Smooth muscle cell (in vitro differentiated cells): Measurements from ENCODE around the gene MYBPC1. TPM values are rescaled to one million over a fixed set of nuclear protein-coding genes. Genes with fewer than 3 reads are reported as not detected.

Experiments used
- DNase-seq: peaks from one replicate; lab custom pipeline; 2025; ENCODE audit not compliant: unreplicated experiment; lab: John Stamatoyannopoulos, UW
- H2AFZ ChIP-seq: fragments of 200-600 bp; sonication (generic); 2 replicates; pipeline ENCODE4 v1.6.0; 2016; ENCODE audit warnings: antibody characterized with exemption, low read depth, mild to moderate bottlenecking
- H3F3A ChIP-seq: fragments of 200-600 bp; sonication (generic); 2 replicates; pipeline ENCODE4 v1.6.0; 2017; ENCODE audit warnings: antibody characterized with exemption, low read depth
- H3K27ac ChIP-seq: fragments of 200-600 bp; sonication (generic); 2 replicates; pipeline ENCODE4 v1.5.1; 2016; ENCODE audit warnings: low read depth, mild to moderate bottlenecking
- H3K27me3 ChIP-seq: fragments of 200-600 bp; sonication (generic); 2 replicates; pipeline ENCODE4 v1.6.1; 2016; ENCODE audit warnings: low read depth, mild to moderate bottlenecking
- H3K36me3 ChIP-seq: fragments of 200-600 bp; sonication (generic); 2 replicates; pipeline ENCODE4 v1.5.1; 2016; ENCODE audit warnings: low read depth
- H3K4me1 ChIP-seq: fragments of 200-600 bp; sonication (generic); 2 replicates; pipeline ENCODE4 v1.5.1; 2016; ENCODE audit warnings: low read depth
- H3K4me2 ChIP-seq: fragments of 200-600 bp; sonication (generic); 2 replicates; pipeline ENCODE4 v1.6.0; 2016; ENCODE audit warnings: mild to moderate bottlenecking
- H3K4me3 ChIP-seq: fragments of 200-600 bp; sonication (generic); 2 replicates; pipeline ENCODE4 v1.5.1; 2016; ENCODE audit warnings: mild to moderate bottlenecking
- H3K79me2 ChIP-seq: fragments of 200-600 bp; sonication (generic); 2 replicates; pipeline ENCODE4 v1.6.0; 2016; ENCODE audit warnings: low read depth, mild to moderate bottlenecking
- H3K9ac ChIP-seq: fragments of 200-600 bp; sonication (generic); 2 replicates; pipeline ENCODE4 v1.6.0; 2016; ENCODE audit warnings: low read depth
- H3K9me3 ChIP-seq: fragments of 200-600 bp; sonication (generic); replicated peaks from 2 replicates; pipeline ENCODE4 v1.5.1; 2016; ENCODE audit warnings: low read depth
- H4K20me1 ChIP-seq: fragments of 200-600 bp; sonication (generic); 2 replicates; pipeline ENCODE4 v1.6.0; 2016; ENCODE audit warnings: low read depth
- WGBS: methylation state at CpG from one replicate; pipeline ENCODE4 v1.1.7; 2016; ENCODE audit warnings: low lambda C conversion rate; 5-methylcytosine and 5-hydroxymethylcytosine counted together
- polyA plus RNA-seq: library from polyadenylated mRNA; unstranded; fragments of >200 nt; fragmentation: Nextera tagmentation; extraction: Ambion mirVana; gene quantifications from 2 replicates; pipeline ENCODE4 v1.2.1, GENCODE V29; 2016
- total RNA-seq: library from RNA; depleted of rRNA; stranded (reverse); fragments of >200 nt; gene quantifications from 2 replicates; pipeline ENCODE4 v1.2.3, GENCODE V29; 2014
- TF ChIP-seq, protein P1 (sequence below): fragments of 200-600 bp; sonication (generic); IDR thresholded peaks from 2 replicates; pipeline ENCODE4 v1.5.1; 2017; ENCODE audit warnings: borderline replicate concordance, mild to moderate bottlenecking, antibody characterized with exemption; ENCODE audit not compliant: insufficient read depth, poor library complexity, severe bottlenecking

MYBPC1 gene
- total and polyA plus RNA-seq, 2 experiments from 2014 or later: not detected

DNA sequence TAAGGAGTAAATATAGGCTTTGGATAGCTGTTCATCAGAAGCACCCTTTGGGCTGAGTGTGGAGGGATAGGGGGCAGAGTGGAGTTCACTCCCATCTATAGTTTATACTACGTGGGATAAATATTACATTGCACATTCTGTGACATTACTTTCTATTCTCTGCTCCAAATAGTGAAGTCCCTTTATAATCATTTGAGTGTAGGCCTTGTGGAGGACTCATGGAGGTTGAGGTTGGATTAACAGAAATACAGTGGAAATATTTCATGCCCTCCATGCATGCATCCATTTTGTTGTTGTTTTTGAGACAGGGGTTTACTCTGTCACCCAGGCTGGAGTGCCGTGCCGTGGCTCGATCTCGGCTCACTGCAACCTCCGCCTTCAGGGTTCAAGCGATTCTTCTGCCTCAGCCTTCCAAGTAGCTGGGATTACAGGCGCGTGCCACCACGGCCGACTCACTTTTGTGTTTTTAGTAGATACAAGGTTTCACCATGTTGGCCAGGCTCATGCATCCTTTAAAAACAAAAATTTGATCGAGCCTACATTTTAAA is 104.1 kb downstream of the MYBPC1 start:
- Histone ChIP-seq H3K27me3 (no peaks in the 10 kb centered on the region), H4K20me1 (peaks cover 35% of the 10 kb centered on the region), H3K79me2 (peaks cover 8% of the 10 kb centered on the region), H3F3A (no peaks in the 10 kb centered on the region), H3K36me3 (no peaks in the 10 kb centered on the region), H3K4me3 (peak overlapping the region; percentile 96), H3K9me3 (no peaks in the 10 kb centered on the region), H2AFZ (no peak overlapping the region), H3K4me1 (no peaks in the 10 kb centered on the region), H3K9ac (no peak overlapping the region), H3K4me2 (peak overlapping the region; percentile 99), H3K27ac (no peak overlapping the region)
- TF ChIP-seq, protein P1, sequence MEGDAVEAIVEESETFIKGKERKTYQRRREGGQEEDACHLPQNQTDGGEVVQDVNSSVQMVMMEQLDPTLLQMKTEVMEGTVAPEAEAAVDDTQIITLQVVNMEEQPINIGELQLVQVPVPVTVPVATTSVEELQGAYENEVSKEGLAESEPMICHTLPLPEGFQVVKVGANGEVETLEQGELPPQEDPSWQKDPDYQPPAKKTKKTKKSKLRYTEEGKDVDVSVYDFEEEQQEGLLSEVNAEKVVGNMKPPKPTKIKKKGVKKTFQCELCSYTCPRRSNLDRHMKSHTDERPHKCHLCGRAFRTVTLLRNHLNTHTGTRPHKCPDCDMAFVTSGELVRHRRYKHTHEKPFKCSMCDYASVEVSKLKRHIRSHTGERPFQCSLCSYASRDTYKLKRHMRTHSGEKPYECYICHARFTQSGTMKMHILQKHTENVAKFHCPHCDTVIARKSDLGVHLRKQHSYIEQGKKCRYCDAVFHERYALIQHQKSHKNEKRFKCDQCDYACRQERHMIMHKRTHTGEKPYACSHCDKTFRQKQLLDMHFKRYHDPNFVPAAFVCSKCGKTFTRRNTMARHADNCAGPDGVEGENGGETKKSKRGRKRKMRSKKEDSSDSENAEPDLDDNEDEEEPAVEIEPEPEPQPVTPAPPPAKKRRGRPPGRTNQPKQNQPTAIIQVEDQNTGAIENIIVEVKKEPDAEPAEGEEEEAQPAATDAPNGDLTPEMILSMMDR: no peak
- WGBS: 85% methylated on average over 12 of the region's 12 CpGs
- no peak for DNase-seq

DNA sequence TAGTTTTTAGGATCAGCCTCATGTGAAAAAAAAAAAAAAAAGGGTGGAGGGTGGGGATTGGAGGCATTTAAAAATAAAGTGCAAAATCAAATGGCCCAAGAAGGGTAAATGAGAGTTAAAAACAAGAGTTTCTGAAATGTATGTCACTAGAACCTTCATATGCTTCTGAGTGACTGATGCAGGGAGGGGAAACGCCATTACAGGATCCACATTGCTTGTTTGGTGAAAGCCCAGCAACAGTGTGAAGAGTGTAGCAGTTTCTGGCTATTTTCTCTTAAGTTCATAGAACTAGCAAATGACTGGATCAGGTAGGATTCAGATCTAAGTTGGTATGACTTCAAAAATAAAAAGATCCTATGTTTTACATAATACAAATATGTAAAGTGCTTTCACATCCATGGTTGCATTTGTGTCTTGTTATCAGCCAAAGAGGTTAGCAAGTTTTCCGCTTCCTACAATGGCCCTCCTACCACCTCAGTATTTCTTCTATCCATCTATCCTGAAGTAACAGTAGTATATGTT is 105.6 kb downstream of the MYBPC1 start:
- no peaks in the 10 kb centered on the region for H3K4me1 ChIP-seq
- peaks cover 8% of the 10 kb centered on the region for H3K79me2 ChIP-seq
- no peak for DNase-seq
- TF ChIP-seq, protein P1: no peak
- no peaks in the 10 kb centered on the region for H3K9me3 ChIP-seq
- no peaks in the 10 kb centered on the region for H3F3A ChIP-seq
- H3K4me3 ChIP-seq: no peak overlapping the region
- no peak overlapping the region for H3K9ac ChIP-seq
- 97% methylated on average over 2 of the region's 2 CpGs for WGBS
- H3K27ac ChIP-seq: no peak overlapping the region
- H3K27me3 ChIP-seq: no peaks in the 10 kb centered on the region
- no peak overlapping the region for H3K4me2 ChIP-seq
- peaks cover 35% of the 10 kb centered on the region for H4K20me1 ChIP-seq
- H3K36me3 ChIP-seq: no peaks in the 10 kb centered on the region
- no peak overlapping the region for H2AFZ ChIP-seq

DNA sequence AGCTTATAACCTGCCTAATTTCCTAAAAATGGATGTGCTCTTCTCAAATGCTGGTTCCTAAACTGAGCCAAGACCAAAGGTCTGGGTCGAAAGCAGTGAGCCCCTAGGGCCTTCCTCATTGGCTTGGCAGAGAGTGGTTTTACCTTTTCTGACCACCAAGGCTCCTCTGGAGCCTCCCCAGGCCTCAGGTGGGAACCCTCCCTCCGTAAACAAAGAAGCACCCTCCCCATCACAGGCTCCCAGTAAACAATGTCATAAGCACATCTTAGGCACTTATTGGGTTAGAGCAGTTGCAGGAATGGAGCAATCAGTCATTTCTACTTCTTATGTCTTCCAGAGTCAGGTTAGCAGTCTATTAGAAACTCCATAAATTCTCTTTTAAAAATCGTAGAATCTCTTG is 108.7 kb downstream of the MYBPC1 start:
- DNase-seq: no peak
- Histone ChIP-seq H3K36me3 (no peaks in the 10 kb centered on the region), H3K4me3 (no peak overlapping the region), H3K27ac (no peak overlapping the region), H3F3A (no peaks in the 10 kb centered on the region), H3K4me2 (no peak overlapping the region), H3K79me2 (peaks cover 19% of the 10 kb centered on the region), H3K9ac (no peak overlapping the region), H3K9me3 (no peaks in the 10 kb centered on the region), H4K20me1 (peaks cover 52% of the 10 kb centered on the region), H3K4me1 (no peaks in the 10 kb centered on the region), H3K27me3 (no peaks in the 10 kb centered on the region), H2AFZ (no peak overlapping the region)
- TF ChIP-seq, protein P1: no peak
- whole genome bisulfite sequencing: 81% methylated on average over 3 of the region's 3 CpGs

DNA sequence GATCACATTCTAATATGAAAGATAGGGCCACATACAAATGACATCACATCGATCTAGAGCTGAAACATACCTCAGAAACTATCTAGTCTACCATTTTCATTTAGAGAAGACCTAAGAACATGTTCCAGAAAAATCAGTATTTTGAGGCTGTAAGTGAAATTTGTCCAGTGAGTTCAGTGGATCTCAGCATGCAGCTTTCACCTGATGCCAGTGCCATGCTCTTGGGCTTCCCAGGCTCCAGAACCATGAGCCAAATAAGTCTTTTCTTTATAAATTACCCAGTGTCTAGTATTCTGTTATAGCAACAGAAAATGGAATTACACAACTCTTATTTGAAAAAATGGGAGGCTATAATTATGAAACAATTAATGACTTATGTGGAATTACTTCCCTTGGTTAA is 111.6 kb downstream of the MYBPC1 start:
- Histone ChIP-seq H3K27ac (no peak overlapping the region), H3K9ac (no peak overlapping the region), H3F3A (no peaks in the 10 kb centered on the region), H3K36me3 (no peaks in the 10 kb centered on the region), H3K79me2 (peaks cover 11% of the 10 kb centered on the region), H3K27me3 (no peaks in the 10 kb centered on the region), H4K20me1 (peaks cover 51% of the 10 kb centered on the region), H3K9me3 (no peaks in the 10 kb centered on the region), H2AFZ (no peak overlapping the region), H3K4me3 (no peak overlapping the region), H3K4me2 (no peak overlapping the region), H3K4me1 (no peaks in the 10 kb centered on the region)
- DNase-seq: no peak
- TF ChIP-seq, protein P1: no peak
- WGBS: 100% methylated on average over 1 of the region's 1 CpG
